ENCODE results near the gene ODAD4. TPM values are rescaled to one million over a fixed set of nuclear protein-coding genes. Genes with fewer than 3 reads are reported as not detected.

The ODAD4 gene
- total and polyA plus RNA-seq, 2 experiments from 2014 or later: 0.53 to 0.76 TPM

DNA sequence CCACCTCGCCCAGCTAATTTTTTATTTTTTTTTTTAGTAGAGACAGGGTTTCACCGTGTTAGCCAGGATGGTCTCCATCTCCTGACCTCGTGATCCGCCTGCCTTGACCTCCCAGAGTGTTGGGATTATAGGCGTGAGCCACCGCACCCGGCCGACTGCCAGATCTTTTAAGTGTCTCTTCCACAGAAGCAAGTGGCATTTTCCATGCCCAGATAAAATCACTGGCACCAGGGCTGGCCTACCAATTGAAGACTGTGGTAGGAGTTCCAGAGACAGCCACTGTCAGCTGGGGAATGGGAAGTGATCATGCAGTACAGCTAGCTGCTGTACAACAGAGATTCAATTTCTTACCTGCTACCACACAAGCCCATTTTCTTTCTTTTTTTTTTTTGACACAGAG, 54.0 kb downstream of the ODAD4 start:
- over 99% methylated on average over 8 of the region's 8 CpGs for WGBS (ENCODE audit: low lambda C conversion rate, missing lambda C conversion rate)
- Histone ChIP-seq H3K4me2 (no peak overlapping the region), H3K9me2 (replicated peaks; ENCODE audit: insufficient read depth) (no peaks in the 10 kb centered on the region), H3K27me3 (no peaks in the 10 kb centered on the region), H3K36me3 (replicated peaks; ENCODE audit: insufficient read depth, low read depth) (peaks cover 4% of the 10 kb centered on the region), H4K20me1 (ENCODE audit: insufficient read depth, poor library complexity, severe bottlenecking) (no peaks in the 10 kb centered on the region), H2AFZ (no peak overlapping the region), H3K9me3 (ENCODE audit: low read depth) (no peaks in the 10 kb centered on the region), H3K27ac (no peak overlapping the region), H3K79me2 (no peaks in the 10 kb centered on the region), H3K4me1 (ENCODE audit: insufficient read depth) (peaks cover 11% of the 10 kb centered on the region), H3K4me3 (no peak overlapping the region)
- TF ChIP-seq, protein P1, sequence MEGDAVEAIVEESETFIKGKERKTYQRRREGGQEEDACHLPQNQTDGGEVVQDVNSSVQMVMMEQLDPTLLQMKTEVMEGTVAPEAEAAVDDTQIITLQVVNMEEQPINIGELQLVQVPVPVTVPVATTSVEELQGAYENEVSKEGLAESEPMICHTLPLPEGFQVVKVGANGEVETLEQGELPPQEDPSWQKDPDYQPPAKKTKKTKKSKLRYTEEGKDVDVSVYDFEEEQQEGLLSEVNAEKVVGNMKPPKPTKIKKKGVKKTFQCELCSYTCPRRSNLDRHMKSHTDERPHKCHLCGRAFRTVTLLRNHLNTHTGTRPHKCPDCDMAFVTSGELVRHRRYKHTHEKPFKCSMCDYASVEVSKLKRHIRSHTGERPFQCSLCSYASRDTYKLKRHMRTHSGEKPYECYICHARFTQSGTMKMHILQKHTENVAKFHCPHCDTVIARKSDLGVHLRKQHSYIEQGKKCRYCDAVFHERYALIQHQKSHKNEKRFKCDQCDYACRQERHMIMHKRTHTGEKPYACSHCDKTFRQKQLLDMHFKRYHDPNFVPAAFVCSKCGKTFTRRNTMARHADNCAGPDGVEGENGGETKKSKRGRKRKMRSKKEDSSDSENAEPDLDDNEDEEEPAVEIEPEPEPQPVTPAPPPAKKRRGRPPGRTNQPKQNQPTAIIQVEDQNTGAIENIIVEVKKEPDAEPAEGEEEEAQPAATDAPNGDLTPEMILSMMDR (IDR thresholded peaks at IDR 0.05; ENCODE audit: poor library complexity): no peak
- TF ChIP-seq EZH2phosphoT487 (IDR thresholded peaks at IDR 0.05; ENCODE audit: low read depth, severe bottlenecking, unreplicated experiment) (no peak), EZH2 (IDR thresholded peaks at IDR 0.05; ENCODE audit: borderline replicate concordance) (no peak)
- DNase-seq (ENCODE audit: low spot score): no peak

DNA sequence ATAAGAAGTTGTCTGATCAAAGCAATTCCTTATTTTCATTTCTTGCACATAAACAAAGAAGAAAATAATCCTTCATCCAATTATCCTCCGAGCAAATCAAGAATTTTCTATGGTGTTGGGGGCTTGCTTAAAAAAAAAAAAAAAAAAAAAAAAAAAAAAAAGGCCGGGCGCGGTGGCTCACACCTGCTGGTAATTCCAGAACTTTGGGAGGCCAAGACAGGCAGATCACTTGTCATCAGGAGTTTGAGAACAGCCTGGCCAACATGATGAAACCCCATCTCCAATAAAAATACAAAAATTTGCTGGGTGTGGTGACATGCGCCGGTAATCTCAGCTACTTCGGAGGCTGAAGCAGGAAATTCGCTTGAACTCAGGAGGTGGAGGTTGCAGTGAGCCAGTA, 55.5 kb downstream of the ODAD4 start:
- TF ChIP-seq EZH2 (IDR thresholded peaks at IDR 0.05; ENCODE audit: borderline replicate concordance): no peak
- TF ChIP-seq, protein P1 (IDR thresholded peaks at IDR 0.05; ENCODE audit: poor library complexity): no peak
- no peak for TF ChIP-seq EZH2phosphoT487 (IDR thresholded peaks at IDR 0.05; ENCODE audit: low read depth, severe bottlenecking, unreplicated experiment)
- peaks cover 4% of the 10 kb centered on the region for H3K36me3 ChIP-seq (replicated peaks; ENCODE audit: insufficient read depth, low read depth)

DNA sequence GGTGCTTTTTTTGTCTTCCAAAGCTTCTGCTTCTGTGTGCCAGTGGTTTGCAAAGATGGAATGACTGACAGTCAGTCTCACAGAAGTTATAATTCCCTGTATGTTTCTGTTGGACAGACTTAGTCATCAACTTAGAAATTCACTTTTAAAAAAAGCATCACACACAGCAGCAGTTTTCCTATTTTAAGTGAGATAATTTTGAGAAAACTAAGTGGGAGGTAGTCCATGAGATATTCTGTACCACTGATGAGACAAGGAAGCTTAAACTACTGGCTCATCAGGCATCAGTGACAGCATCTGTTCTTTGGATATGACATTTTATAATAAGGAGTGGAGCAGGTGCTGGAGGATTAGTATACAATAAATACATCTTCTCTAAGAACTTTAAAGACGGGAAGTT, 56.2 kb downstream of the ODAD4 start:
- WGBS (ENCODE audit: low lambda C conversion rate, missing lambda C conversion rate): 88% methylated on average over 1 of the region's 1 CpG
- DNase-seq (ENCODE audit: low spot score): no peak

More for the DNA sequence above, 55.5 kb downstream of the ODAD4 start:
- no peaks in the 10 kb centered on the region for H3K27me3 ChIP-seq
- 94% methylated on average over 8 of the region's 8 CpGs for WGBS (ENCODE audit: low lambda C conversion rate, missing lambda C conversion rate)
- no peak overlapping the region for H3K4me3 ChIP-seq
- peaks cover 22% of the 10 kb centered on the region for H3K4me1 ChIP-seq (ENCODE audit: insufficient read depth)
- H4K20me1 ChIP-seq (ENCODE audit: insufficient read depth, poor library complexity, severe bottlenecking): no peaks in the 10 kb centered on the region
- no peak overlapping the region for H3K4me2 ChIP-seq
- H3K79me2 ChIP-seq: peaks cover 2% of the 10 kb centered on the region
- H3K27ac ChIP-seq: no peak overlapping the region
- H3K9me2 ChIP-seq (replicated peaks; ENCODE audit: insufficient read depth): no peaks in the 10 kb centered on the region
- no peak overlapping the region for H2AFZ ChIP-seq
- DNase-seq (ENCODE audit: low spot score): no peak
- no peaks in the 10 kb centered on the region for H3K9me3 ChIP-seq (ENCODE audit: low read depth)

More for the DNA sequence above, 56.2 kb downstream of the ODAD4 start:
- H2AFZ ChIP-seq: no peak overlapping the region
- H3K4me3 ChIP-seq: no peak overlapping the region
- peaks cover 4% of the 10 kb centered on the region for H3K36me3 ChIP-seq (replicated peaks; ENCODE audit: insufficient read depth, low read depth)
- no peaks in the 10 kb centered on the region for H4K20me1 ChIP-seq (ENCODE audit: insufficient read depth, poor library complexity, severe bottlenecking)
- no peak overlapping the region for H3K4me2 ChIP-seq
- no peak overlapping the region for H3K27ac ChIP-seq
- no peaks in the 10 kb centered on the region for H3K9me3 ChIP-seq (ENCODE audit: low read depth)
- peaks cover 6% of the 10 kb centered on the region for H3K79me2 ChIP-seq
- H3K9me2 ChIP-seq (replicated peaks; ENCODE audit: insufficient read depth): no peaks in the 10 kb centered on the region
- no peaks in the 10 kb centered on the region for H3K27me3 ChIP-seq
- no peak for TF ChIP-seq EZH2 (IDR thresholded peaks at IDR 0.05; ENCODE audit: borderline replicate concordance)
- TF ChIP-seq, protein P1 (IDR thresholded peaks at IDR 0.05; ENCODE audit: poor library complexity): no peak
- no peak for TF ChIP-seq EZH2phosphoT487 (IDR thresholded peaks at IDR 0.05; ENCODE audit: low read depth, severe bottlenecking, unreplicated experiment)
- H3K4me1 ChIP-seq (ENCODE audit: insufficient read depth): peaks cover 22% of the 10 kb centered on the region
